Measurements from ENCODE around the gene PIP4K2A. TPM values are rescaled to one million over a fixed set of nuclear protein-coding genes. Genes with fewer than 3 reads are reported as not detected.
"Not testable (repeated sequence)": the region's sequence is repeated elsewhere in the genome, so short reads cannot be mapped to it uniquely, and the experiment has no call there.

The PIP4K2A gene
- total and polyA plus RNA-seq, 4 donors = 7.3 to 42.2 (median 27.6) TPM

- no peak overlapping the region for H3K4me3 ChIP-seq
- DNase-seq (no peak), ATAC-seq (ENCODE audit: insufficient read depth, low FRiP score) (no peak)
- no peaks in the 10 kb centered on the region for H3K36me3 ChIP-seq (ENCODE audit: control insufficient read depth in 4 of 4, insufficient read depth in 4 of 4, low read length in 4 of 4)
- no peak overlapping the region for H3K9ac ChIP-seq (ENCODE audit: insufficient read depth in 1 of 2, low read length in 2 of 2)
- TF ChIP-seq CTCF (IDR thresholded peaks at IDR 0.05; ENCODE audit: control extremely low read depth, extremely low read depth) = no peak
- peaks cover 0 to 5% (median 0%) of the 10 kb centered on the region in 4 donors for H3K9me3 ChIP-seq (ENCODE audit: control insufficient read depth in 4 of 4, insufficient read depth in 3 of 4, low read length in 3 of 4)
- no peak overlapping the region for H3K27ac ChIP-seq (ENCODE audit: low read depth in 1 of 2, low read length in 1 of 2)
- no peaks in the 10 kb centered on the region for H3K27me3 ChIP-seq (ENCODE audit: control insufficient read depth in 3 of 3, insufficient read depth in 3 of 3, low read length in 2 of 3)
- WGBS, 2 donors = 71 to 78% methylated on average over 3 of the region's 3 CpGs
- H3K4me1 ChIP-seq (ENCODE audit: control insufficient read depth in 5 of 5, insufficient read depth in 5 of 5, low read length in 5 of 5) = peaks cover 0 to 3% (median 0%) of the 10 kb centered on the region in 5 donors
These were observed 196.1 kb downstream of the PIP4K2A start for GRCh38 chr10:22518167-22518724.

GRCh38 chr10:22515009-22515408 is 199.4 kb downstream of the PIP4K2A start:
- 83 to 85% methylated on average over 3 of the region's 3 CpGs for WGBS, 2 donors
- Histone ChIP-seq H3K9ac (ENCODE audit: insufficient read depth in 1 of 2, low read length in 2 of 2) (no peak overlapping the region), H3K9me3 (ENCODE audit: control insufficient read depth in 4 of 4, insufficient read depth in 3 of 4, low read length in 3 of 4) (no peaks in the 10 kb centered on the region), H3K4me3 (no peak overlapping the region), H3K4me1 (ENCODE audit: control insufficient read depth in 5 of 5, insufficient read depth in 5 of 5, low read length in 5 of 5) (peaks cover 0 to 3% (median 0%) of the 10 kb centered on the region in 5 donors), H3K27me3 (ENCODE audit: control insufficient read depth in 3 of 3, insufficient read depth in 3 of 3, low read length in 2 of 3) (no peaks in the 10 kb centered on the region), H3K36me3 (ENCODE audit: control insufficient read depth in 4 of 4, insufficient read depth in 4 of 4, low read length in 4 of 4) (no peaks in the 10 kb centered on the region), H3K27ac (ENCODE audit: low read depth in 1 of 2, low read length in 1 of 2) (no peak overlapping the region)
- ATAC-seq (ENCODE audit: insufficient read depth, low FRiP score) (no peak), DNase-seq (no peak)
- TF ChIP-seq CTCF (IDR thresholded peaks at IDR 0.05; ENCODE audit: control extremely low read depth, extremely low read depth) = no peak

- DNase-seq; H3K4me1 ChIP-seq (ENCODE audit: control insufficient read depth in 5 of 5, insufficient read depth in 5 of 5, low read length in 5 of 5); H3K9ac ChIP-seq (ENCODE audit: insufficient read depth in 1 of 2, low read length in 2 of 2); H3K9me3 ChIP-seq (ENCODE audit: control insufficient read depth in 4 of 4, insufficient read depth in 3 of 4, low read length in 3 of 4); ATAC-seq (ENCODE audit: insufficient read depth, low FRiP score); H3K27me3 ChIP-seq (ENCODE audit: control insufficient read depth in 3 of 3, insufficient read depth in 3 of 3, low read length in 2 of 3); H3K36me3 ChIP-seq (ENCODE audit: control insufficient read depth in 4 of 4, insufficient read depth in 4 of 4, low read length in 4 of 4); H3K27ac ChIP-seq (ENCODE audit: low read depth in 1 of 2, low read length in 1 of 2); H3K4me3 ChIP-seq: not testable (repeated sequence)
- WGBS, 2 donors = 95 to 96% methylated on average over 3 of the region's 3 CpGs
These were observed 200.0 kb downstream of the PIP4K2A start for GRCh38 chr10:22514414-22514758.

- 61 to 75% methylated on average over 19 of the region's 19 CpGs for WGBS, 2 donors
- not testable (repeated sequence) for H3K9me3 ChIP-seq (ENCODE audit: control insufficient read depth in 4 of 4, insufficient read depth in 3 of 4, low read length in 3 of 4); H3K27ac ChIP-seq (ENCODE audit: low read depth in 1 of 2, low read length in 1 of 2); ATAC-seq (ENCODE audit: insufficient read depth, low FRiP score); H3K9ac ChIP-seq (ENCODE audit: insufficient read depth in 1 of 2, low read length in 2 of 2); H3K36me3 ChIP-seq (ENCODE audit: control insufficient read depth in 4 of 4, insufficient read depth in 4 of 4, low read length in 4 of 4); H3K4me1 ChIP-seq (ENCODE audit: control insufficient read depth in 5 of 5, insufficient read depth in 5 of 5, low read length in 5 of 5); H3K4me3 ChIP-seq; H3K27me3 ChIP-seq (ENCODE audit: control insufficient read depth in 3 of 3, insufficient read depth in 3 of 3, low read length in 2 of 3)
- peak; percentile 41 to 62 (median 47) for DNase-seq
These were observed 200.6 kb downstream of the PIP4K2A start for GRCh38 chr10:22513483-22514413.

- H3K27me3 ChIP-seq (ENCODE audit: control insufficient read depth in 3 of 3, insufficient read depth in 3 of 3, low read length in 2 of 3); H3K27ac ChIP-seq (ENCODE audit: low read depth in 1 of 2, low read length in 1 of 2); H3K9me3 ChIP-seq (ENCODE audit: control insufficient read depth in 4 of 4, insufficient read depth in 3 of 4, low read length in 3 of 4); H3K36me3 ChIP-seq (ENCODE audit: control insufficient read depth in 4 of 4, insufficient read depth in 4 of 4, low read length in 4 of 4); H3K4me1 ChIP-seq (ENCODE audit: control insufficient read depth in 5 of 5, insufficient read depth in 5 of 5, low read length in 5 of 5); H3K4me3 ChIP-seq; H3K9ac ChIP-seq (ENCODE audit: insufficient read depth in 1 of 2, low read length in 2 of 2); DNase-seq; ATAC-seq (ENCODE audit: insufficient read depth, low FRiP score): not testable (repeated sequence)
- WGBS, 2 donors = 91 to 95% methylated on average over 5 of the region's 5 CpGs
These were observed 202.4 kb downstream of the PIP4K2A start for GRCh38 chr10:22512015-22512414.

- H3K36me3 ChIP-seq (ENCODE audit: control insufficient read depth in 4 of 4, insufficient read depth in 4 of 4, low read length in 4 of 4); H3K4me1 ChIP-seq (ENCODE audit: control insufficient read depth in 5 of 5, insufficient read depth in 5 of 5, low read length in 5 of 5); H3K27me3 ChIP-seq (ENCODE audit: control insufficient read depth in 3 of 3, insufficient read depth in 3 of 3, low read length in 2 of 3); H3K4me3 ChIP-seq; H3K27ac ChIP-seq (ENCODE audit: low read depth in 1 of 2, low read length in 1 of 2); DNase-seq; H3K9me3 ChIP-seq (ENCODE audit: control insufficient read depth in 4 of 4, insufficient read depth in 3 of 4, low read length in 3 of 4); H3K9ac ChIP-seq (ENCODE audit: insufficient read depth in 1 of 2, low read length in 2 of 2); ATAC-seq (ENCODE audit: insufficient read depth, low FRiP score): not testable (repeated sequence)
- WGBS, 2 donors = 99 to 100% methylated on average over 2 of the region's 2 CpGs
These were observed 206.2 kb downstream of the PIP4K2A start for GRCh38 chr10:22508214-22508613.

Measured in lung (tissue), 12 donors.